GM12864 (cell line): Measurements from ENCODE around the gene NEB.

Experiments used
- DNase-seq: peaks from one replicate; pipeline ENCODE4 v3.0.0-alpha.2; 2011; ENCODE audit warnings: low read depth
- H3K4me3 ChIP-seq: 2 replicates; pipeline ENCODE4 v1.5.1; 2011; ENCODE audit warnings: mild to moderate bottlenecking, low read depth, low read length, control low read depth
- CTCF ChIP-seq: IDR thresholded peaks from 2 replicates; pipeline ENCODE4 v1.5.1; 2011; ENCODE audit warnings: low read depth, mild to moderate bottlenecking, moderate library complexity, low read length, control low read depth, inconsistent platforms; ENCODE audit errors: missing control alignments

The NEB gene

GRCh38 chr2:151523850-151524249, 210.4 kb downstream of the NEB start:
- no peak overlapping the region for H3K4me3 ChIP-seq
- no peak for TF ChIP-seq CTCF
- DNase-seq = no peak

- no peak for TF ChIP-seq CTCF
- H3K4me3 ChIP-seq = no peak overlapping the region
- no peak for DNase-seq
These were observed 211.7 kb downstream of the NEB start for GRCh38 chr2:151522556-151522955.

- TF ChIP-seq CTCF = no peak
- no peak for DNase-seq
- H3K4me3 ChIP-seq = no peak overlapping the region
These were observed 213.3 kb downstream of the NEB start for GRCh38 chr2:151520976-151521375.

GRCh38 chr2:151518802-151519201, 215.5 kb downstream of the NEB start:
- no peak for DNase-seq
- H3K4me3 ChIP-seq = no peak overlapping the region
- no peak for TF ChIP-seq CTCF

- no peak for TF ChIP-seq CTCF
- DNase-seq = no peak
- H3K4me3 ChIP-seq = no peak overlapping the region
These were observed 225.8 kb downstream of the NEB start for GRCh38 chr2:151508519-151508918.

- TF ChIP-seq CTCF = no peak
- no peak overlapping the region for H3K4me3 ChIP-seq
- DNase-seq = no peak
These were observed 228.1 kb downstream of the NEB start for GRCh38 chr2:151506170-151506569.

GRCh38 chr2:151498178-151498577, 236.1 kb downstream of the NEB start:
- no peak for DNase-seq
- no peak for TF ChIP-seq CTCF
- H3K4me3 ChIP-seq = no peak overlapping the region
